Transverse colon (tissue), 3 donors: ENCODE data around the gene TMEM59L.

Experiments
- CTCF ChIP-seq, 5 experiments: fragments of 200-600 bp in 3 of 5; fragments of 450-650 bp in 2 of 5; sonication (generic) in 3 of 5; IDR thresholded peaks; 1 replicate in 2 of 5; 2 replicates in 3 of 5; pipeline ENCODE4 v1.5.1; 2016 to 2017; ENCODE audit warnings: antibody characterized with exemption in 5 of 5, inconsistent platforms in 3 of 5, mild to moderate bottlenecking in 2 of 5, moderate library complexity in 1 of 5
- POLR2A ChIP-seq: fragments of 450-650 bp; IDR thresholded peaks from one replicate; pipeline ENCODE4 v1.6.1; 2016; ENCODE audit warnings: antibody characterized with exemption, mild to moderate bottlenecking, moderate library complexity

GRCh38 chr19:18594824-18595373 is 17.8 kb upstream of the TMEM59L start:
- TF ChIP-seq POLR2A (no peak), CTCF (IDR thresholded peaks at IDR 0.05) (no peak)
